ENCODE results near the gene CCDC81.
"Not testable (repeated sequence)": the region's sequence is repeated elsewhere in the genome, so short reads cannot be mapped to it uniquely, and the experiment has no call there.

The CCDC81 gene

DNA sequence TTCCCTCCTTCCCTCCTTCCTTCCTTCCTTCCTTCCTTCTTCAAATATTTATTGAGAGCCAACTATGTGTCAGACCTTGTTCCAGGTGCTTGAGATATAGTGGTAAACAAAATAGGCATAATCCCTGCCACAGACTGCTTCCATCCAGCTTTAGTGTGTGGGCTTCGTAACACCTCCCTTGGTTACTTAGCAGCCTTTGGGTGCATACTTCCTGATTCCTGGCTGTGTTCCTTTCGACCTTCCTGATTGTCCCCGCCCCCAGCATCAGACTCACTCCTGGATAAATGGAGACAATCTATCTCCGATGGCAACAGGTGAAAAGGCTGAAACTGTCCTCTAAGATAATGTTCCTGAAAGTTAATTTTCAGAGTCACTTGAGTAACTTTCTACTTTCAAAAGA is 13.5 kb downstream of the CCDC81 start:
- DNase-seq (ENCODE audit: low read depth), result no peak

GRCh38 chr11:86390487-86390886 is 15.8 kb downstream of the CCDC81 start:
- no peak for DNase-seq (ENCODE audit: low read depth)

GRCh38 chr11:86395061-86395551 is 20.4 kb downstream of the CCDC81 start:
- DNase-seq (ENCODE audit: low read depth), result no peak

GRCh38 chr11:86396396-86396795 is 21.7 kb downstream of the CCDC81 start:
- no peak for DNase-seq (ENCODE audit: low read depth)

- no peak for DNase-seq (ENCODE audit: low read depth)
Measured at GRCh38 chr11:86397351-86397750, 22.7 kb downstream of the CCDC81 start.

DNA sequence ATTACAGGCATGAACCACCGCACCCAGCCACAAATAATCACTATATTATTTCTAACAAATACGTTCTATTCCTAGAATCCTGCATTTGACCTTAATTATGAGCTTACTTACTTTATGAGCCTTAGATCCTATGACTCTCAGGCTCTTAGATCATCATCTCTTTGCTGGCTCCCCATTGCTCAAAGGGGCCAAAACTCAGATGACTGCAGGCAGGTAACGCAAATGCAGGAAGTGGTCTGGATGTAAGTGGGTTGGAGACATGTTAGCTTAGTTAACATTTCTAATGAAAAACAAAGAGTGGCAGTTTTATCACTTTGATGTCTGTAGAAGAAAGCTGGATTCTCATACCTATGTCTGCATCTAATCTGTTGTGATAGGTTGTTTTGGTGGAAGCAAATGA is 23.4 kb downstream of the CCDC81 start:
- DNase-seq (ENCODE audit: low read depth), result no peak

DNA sequence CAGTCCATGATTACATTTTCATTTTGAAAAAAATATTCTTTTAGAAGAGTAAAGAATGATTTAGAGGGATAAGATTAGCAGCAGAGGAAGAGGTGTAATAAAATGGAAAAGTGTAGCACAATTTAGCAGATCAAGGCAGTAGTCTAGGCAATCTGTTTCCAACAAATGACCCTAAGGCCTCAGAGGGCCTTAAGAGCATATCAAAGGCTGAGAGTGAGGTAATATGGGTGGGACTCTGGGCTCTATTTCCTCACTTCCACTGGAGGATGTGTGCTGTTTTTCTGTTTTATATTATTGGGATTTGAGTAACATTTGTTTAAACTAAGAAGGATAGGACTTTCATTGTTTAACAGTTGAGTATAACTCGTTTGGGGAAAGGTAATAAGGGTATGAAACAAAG is 28.8 kb downstream of the CCDC81 start:
- DNase-seq (ENCODE audit: low read depth), result no peak

- DNase-seq (ENCODE audit: low read depth), result no peak
Measured at GRCh38 chr11:86408845-86409244, 34.2 kb downstream of the CCDC81 start.

- DNase-seq (ENCODE audit: low read depth), result no peak
Measured at GRCh38 chr11:86414032-86414431, 39.3 kb downstream of the CCDC81 start.

- no peak for DNase-seq (ENCODE audit: low read depth)
Measured at GRCh38 chr11:86415026-86415425, 40.3 kb downstream of the CCDC81 start.

- DNase-seq (ENCODE audit: low read depth), result no peak
Measured at GRCh38 chr11:86416494-86416893, 41.8 kb downstream of the CCDC81 start.

DNA sequence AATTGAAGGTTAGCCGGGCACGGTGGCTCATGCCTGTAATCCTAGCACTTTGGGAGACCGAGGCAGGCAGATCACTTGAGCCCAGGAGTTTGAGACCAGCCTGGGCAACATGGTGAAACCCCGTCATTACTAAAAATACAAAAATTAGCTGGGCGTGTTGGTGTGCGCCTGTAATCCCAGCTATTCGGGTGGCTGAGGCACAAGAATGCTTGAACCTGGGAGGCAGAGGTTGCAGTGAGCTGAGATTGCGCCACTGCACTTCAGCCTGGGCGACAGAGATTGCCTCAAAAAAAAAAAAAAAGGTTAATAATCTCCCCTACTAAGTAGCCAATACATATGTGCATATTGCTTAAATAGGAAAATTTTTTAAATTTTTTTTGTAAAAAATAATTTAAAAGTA is 42.3 kb downstream of the CCDC81 start:
- not testable (repeated sequence) for DNase-seq (ENCODE audit: low read depth)

DNA sequence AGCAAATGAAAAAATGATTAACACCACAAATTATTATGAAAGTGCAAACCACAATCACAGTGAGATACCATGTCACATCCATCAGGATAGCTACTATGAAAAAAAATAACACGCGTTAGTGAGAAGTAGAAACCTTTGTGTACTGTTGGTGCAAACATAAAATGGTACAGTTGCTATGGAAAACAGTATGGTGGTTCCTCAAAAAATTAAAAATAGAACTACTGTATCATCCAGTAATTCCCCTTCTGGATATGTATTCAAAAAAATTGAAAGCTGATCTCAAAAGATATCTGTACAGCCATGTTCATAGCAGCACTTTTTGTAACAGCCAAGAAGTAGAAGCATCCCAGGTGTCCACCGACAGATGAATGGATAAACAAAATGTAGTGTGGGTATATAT is 43.4 kb downstream of the CCDC81 start:
- no peak for DNase-seq (ENCODE audit: low read depth)

- no peak for DNase-seq (ENCODE audit: low read depth)
Measured at GRCh38 chr11:86418513-86418912, 43.8 kb downstream of the CCDC81 start.

DNA sequence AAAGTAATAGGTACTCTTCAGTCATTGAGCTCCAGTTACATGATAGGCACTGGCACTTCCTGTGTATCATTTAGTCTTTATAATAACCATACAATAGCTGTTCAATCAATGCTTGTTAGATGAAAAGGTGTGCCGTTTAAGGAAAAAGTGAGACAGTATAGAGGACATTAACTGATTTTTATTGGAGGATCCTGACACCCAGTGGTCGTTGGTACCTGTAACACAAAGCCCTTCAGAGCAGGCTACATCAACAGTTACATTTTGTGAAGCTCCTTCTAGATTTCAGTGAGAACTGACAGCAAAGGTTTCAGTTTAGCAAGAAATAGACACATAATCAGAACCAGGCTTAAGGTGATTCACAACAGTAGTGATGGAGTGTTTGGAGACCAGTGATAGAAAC is 44.2 kb downstream of the CCDC81 start:
- no peak for DNase-seq (ENCODE audit: low read depth)

GRCh38 chr11:86421946-86422345 is 47.3 kb downstream of the CCDC81 start:
- no peak for DNase-seq (ENCODE audit: low read depth)

- DNase-seq (ENCODE audit: low read depth), result no peak
Measured at GRCh38 chr11:86422371-86422770, 47.7 kb downstream of the CCDC81 start.

DNA sequence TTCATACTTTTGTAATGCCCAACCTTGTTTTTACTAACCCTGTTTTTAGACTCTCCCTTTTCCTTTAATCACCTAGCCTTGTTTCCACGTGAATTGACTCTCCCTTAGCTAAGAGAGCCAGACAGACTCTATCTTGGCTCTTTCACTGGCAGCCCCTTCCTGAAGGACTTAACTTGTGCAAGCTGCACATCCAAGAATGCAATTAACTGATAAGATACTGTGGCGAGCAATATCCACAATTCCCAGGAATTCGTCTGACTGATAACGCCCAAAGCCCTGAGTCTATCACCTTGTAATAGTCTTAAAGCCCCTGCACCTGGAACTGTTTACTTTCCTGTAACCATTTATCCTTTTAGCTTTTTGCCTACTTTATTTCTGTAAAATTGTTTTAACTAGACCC is 48.8 kb downstream of the CCDC81 start:
- not testable (repeated sequence) for DNase-seq (ENCODE audit: low read depth)

DNA sequence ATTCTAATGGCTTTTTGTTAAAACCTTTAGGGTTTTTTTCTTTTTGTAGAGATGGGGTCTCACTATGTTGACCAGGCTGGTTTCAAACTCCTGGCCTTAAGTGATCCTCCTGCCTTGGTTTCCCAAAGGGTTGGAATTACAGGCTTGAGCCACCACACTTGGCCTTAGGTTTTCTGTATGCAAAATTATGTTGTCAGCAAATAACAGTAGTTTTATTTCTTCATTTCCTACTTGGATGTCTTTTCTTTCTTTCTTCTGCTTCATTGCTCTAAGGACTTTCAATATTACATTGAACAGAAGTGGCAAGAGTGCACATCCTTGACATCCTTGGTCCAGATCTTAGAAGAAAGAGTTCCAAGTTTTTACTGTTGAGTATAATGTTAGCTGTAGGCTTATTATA is 52.8 kb downstream of the CCDC81 start:
- no peak for DNase-seq (ENCODE audit: low read depth)

DNA sequence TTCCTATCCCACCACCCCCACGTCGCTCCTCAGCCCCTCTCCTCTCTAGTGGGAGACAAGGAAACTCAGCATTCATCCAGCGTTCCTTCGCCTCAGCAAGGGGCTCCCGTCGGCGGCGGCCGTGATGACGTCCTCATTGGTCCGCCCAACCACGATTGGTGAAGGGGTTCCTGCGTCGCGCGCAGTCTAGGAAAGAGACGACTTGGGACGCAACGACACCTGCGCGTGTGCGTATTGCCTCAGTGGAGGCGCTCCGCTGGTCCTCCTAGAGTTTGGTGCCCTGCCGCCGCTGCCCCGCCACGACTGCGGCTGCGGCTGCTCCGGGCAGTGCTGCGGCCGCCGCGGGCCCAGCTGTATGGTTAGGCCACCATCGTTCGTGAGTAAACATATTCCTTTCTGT is 56.6 kb downstream of the CCDC81 start:
- no peak for DNase-seq (ENCODE audit: low read depth)

GRCh38 chr11:86433361-86434095 is 58.8 kb downstream of the CCDC81 start:
- not testable (repeated sequence) for DNase-seq (ENCODE audit: low read depth)

DNA sequence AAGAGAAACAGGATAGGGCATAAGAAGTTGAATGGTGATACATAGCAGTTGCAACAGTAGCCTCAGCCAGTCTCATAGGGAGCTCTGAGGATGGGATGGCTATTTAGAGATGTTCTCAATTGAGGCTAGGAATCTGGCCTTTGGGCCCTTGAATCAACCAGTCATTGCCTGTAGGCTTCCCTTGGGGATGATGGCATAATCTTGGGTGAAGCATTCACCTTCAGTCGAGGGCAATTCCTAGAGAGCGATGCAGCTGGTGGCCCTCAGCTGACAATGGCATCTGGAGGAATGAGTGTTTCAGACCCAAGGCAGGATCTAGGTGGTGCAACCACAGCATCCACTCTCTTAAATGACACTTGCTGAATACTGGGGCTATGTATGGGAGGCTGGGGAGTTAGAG is 61.0 kb downstream of the CCDC81 start:
- DNase-seq (ENCODE audit: low read depth), result no peak

DNA sequence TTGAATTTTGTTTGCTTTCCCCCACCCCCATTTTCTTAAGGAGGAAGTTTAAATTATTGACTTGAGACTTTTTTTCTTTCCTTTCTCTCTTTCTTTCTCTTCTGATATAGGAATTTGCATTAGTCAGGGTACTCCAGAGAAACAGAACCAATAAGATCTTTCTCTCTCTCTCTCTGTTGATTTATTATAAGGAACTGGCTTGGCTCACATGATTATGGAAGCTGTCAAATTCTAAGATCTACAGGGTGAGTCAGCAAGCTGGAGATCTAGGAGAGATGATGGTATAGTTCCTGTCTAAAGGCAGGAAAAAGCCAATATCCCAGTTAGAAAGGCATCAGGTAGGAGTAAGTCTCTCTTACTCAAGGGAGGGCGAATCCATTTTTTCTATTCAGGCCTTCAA is 64.0 kb downstream of the CCDC81 start:
- no peak for DNase-seq (ENCODE audit: low read depth)

DNA sequence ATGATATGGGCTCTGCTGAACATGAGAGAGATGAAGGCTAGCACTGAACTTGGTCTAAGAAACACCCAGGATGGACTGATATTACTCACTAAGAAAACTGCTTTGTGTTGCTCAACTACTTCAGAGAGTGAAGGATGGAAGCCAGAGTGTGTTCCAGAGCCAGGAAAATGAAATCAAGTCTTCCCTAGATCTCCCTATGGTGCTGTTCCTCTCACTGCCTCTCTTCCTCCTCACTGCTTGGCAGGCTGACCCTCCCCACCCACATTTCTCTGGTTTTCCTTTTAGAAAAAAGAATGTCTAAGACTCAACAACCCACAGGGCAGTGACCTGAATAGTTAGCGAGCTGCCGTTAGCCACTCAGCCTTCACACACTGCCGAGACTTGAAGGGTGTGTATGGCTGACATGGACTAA is 65.6 kb downstream of the CCDC81 start:
- DNase-seq (ENCODE audit: low read depth), result no peak

Data from activated T-helper 1 cell treated with Interleukin-2 at 50 U/mL for 16 hours (primary cell).